Lower lobe of right lung (tissue), 2 donors: ENCODE measurements around the gene FAM13B. TPM values are rescaled to one million over a fixed set of nuclear protein-coding genes. Genes with fewer than 3 reads are reported as not detected.
"Not testable (repeated sequence)": the region's sequence is repeated elsewhere in the genome, so short reads cannot be mapped to it uniquely, and the experiment has no call there.

Experiments
- ATAC-seq, 2 donors: fragments of 200-7000 bp; cut with Tn5 transposase; one replicate each; pipeline ENCODE4 v1.9.1; 2020 to 2022; ENCODE audit warnings: mild to moderate bottlenecking in 2 of 2, moderate library complexity in 2 of 2
- DNase-seq: peaks from one replicate; pipeline ENCODE4 v3.0.0-alpha.2; 2020
- H3K27ac ChIP-seq: fragments of 200-600 bp; one replicate; pipeline ENCODE4 v1.8.0; 2022
- H3K27me3 ChIP-seq: fragments of 200-600 bp; one replicate; pipeline ENCODE4 v1.8.0; 2022; ENCODE audit warnings: low read depth
- H3K36me3 ChIP-seq: fragments of 200-600 bp; one replicate; pipeline ENCODE4 v1.8.0; 2022; ENCODE audit warnings: mild to moderate bottlenecking
- H3K4me1 ChIP-seq: fragments of 200-600 bp; one replicate; pipeline ENCODE4 v1.8.0; 2022
- H3K4me3 ChIP-seq: fragments of 200-600 bp; one replicate; pipeline ENCODE4 v1.8.0; 2022; ENCODE audit warnings: mild to moderate bottlenecking
- H3K9me3 ChIP-seq: fragments of 200-600 bp; one replicate; pipeline ENCODE4 v1.8.0; 2022
- intact Hi-C: fragments of 100-400 bp; cut with DNase I; formaldehyde crosslinking; loops from one replicate; pipeline ENCODE4 v1.11.0; 2022
- total RNA-seq: library from RNA; stranded (reverse); fragmentation: NEBNext Ultra II Directional; extraction: Animal tissue kit (Norgen Biotek cat#: 25700); gene quantifications from one replicate; pipeline ENCODE4 v1.2.1, GENCODE V29; 2021
- TF ChIP-seq, protein P1 (sequence below): fragments of 200-600 bp; IDR thresholded peaks from one replicate; pipeline ENCODE4 v1.8.0; 2022; ENCODE audit warnings: antibody characterized with exemption, mild to moderate bottlenecking
- donor health status: DM: no; HTN: yes; CAD: no; lungs with severe emphysema.

Gene FAM13B
- total RNA-seq, 1 donor from 2014 or later, result 42.9 TPM

DNA sequence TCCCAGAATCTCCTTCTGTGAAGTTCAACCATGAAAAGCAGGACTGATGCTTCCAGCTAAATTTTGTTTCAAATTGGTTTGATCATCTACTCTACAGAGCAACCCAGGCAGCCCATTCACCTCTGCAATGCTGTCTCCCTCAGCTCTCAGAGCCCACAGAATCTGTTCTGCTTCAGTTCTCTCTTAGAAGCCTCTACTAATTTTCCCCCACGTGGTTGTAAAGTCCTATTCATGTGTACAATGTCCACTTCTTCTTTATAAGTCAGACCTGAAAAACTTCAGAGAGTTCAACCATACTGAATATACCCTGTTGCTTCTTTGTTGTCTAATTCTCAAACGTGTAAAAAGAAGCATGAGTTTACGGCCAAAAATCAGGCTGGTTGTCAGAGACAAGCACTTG is 21.3 kb upstream of the FAM13B start:
- intact Hi-C loops, result no loop called here
- Histone ChIP-seq H3K27ac (no peak overlapping the region), H3K9me3 (no peaks in the 10 kb centered on the region), H3K36me3 (no peaks in the 10 kb centered on the region), H3K4me3 (no peak overlapping the region), H3K4me1 (no peaks in the 10 kb centered on the region), H3K27me3 (no peaks in the 10 kb centered on the region)
- TF ChIP-seq, protein P1, sequence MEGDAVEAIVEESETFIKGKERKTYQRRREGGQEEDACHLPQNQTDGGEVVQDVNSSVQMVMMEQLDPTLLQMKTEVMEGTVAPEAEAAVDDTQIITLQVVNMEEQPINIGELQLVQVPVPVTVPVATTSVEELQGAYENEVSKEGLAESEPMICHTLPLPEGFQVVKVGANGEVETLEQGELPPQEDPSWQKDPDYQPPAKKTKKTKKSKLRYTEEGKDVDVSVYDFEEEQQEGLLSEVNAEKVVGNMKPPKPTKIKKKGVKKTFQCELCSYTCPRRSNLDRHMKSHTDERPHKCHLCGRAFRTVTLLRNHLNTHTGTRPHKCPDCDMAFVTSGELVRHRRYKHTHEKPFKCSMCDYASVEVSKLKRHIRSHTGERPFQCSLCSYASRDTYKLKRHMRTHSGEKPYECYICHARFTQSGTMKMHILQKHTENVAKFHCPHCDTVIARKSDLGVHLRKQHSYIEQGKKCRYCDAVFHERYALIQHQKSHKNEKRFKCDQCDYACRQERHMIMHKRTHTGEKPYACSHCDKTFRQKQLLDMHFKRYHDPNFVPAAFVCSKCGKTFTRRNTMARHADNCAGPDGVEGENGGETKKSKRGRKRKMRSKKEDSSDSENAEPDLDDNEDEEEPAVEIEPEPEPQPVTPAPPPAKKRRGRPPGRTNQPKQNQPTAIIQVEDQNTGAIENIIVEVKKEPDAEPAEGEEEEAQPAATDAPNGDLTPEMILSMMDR, result no peak
- no peak for DNase-seq
- ATAC-seq, result no peak

DNA sequence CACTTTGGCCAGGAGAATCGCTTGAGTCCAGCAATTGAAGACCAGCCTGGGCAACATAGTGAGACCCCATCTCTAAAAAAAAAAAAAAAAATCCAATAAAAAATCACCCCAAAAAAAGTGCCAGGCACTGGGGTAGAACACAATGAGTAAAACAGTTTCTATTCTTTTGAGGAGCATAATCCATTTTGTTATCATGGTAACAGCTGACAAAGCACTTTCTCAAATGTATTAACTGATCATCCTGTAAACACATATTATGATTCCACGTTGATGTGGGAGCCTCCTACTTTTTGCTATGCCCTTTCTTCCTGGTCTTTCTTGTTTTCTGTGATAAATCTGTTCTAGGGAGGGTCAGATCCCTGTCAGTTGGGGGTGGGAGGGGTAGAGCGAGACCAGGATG is 20.7 kb upstream of the FAM13B start:
- TF ChIP-seq, protein P1, result no peak
- Histone ChIP-seq H3K4me1 (no peaks in the 10 kb centered on the region), H3K4me3 (no peak overlapping the region), H3K27me3 (no peaks in the 10 kb centered on the region), H3K27ac (no peak overlapping the region), H3K36me3 (no peaks in the 10 kb centered on the region), H3K9me3 (no peaks in the 10 kb centered on the region)
- ATAC-seq (no peak), DNase-seq (no peak)
- intact Hi-C loops, result no loop called here

DNA sequence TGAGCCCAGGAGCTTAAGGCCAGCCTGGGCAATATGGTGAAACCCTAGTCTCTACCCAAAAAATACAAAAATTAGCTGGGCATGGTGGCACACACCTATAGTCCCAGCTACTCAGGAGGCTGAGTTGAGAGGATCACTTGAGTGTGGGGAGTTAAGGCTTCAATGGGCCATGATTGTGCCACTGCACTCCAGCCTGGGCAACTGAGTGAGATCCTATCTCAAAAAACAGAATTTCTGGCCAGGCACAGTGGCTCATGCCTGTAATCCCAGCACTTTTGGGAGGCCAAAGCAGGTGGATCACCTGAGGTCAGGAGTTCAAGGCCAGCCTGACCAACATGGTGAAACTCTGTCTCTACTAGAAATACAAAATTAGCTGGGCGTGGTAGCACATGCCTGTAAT is 19.8 kb upstream of the FAM13B start:
- DNase-seq, intact Hi-C loops, H3K4me3 ChIP-seq, H3K4me1 ChIP-seq, H3K27ac ChIP-seq, ATAC-seq, H3K27me3 ChIP-seq, H3K9me3 ChIP-seq, H3K36me3 ChIP-seq: not testable (repeated sequence)

DNA sequence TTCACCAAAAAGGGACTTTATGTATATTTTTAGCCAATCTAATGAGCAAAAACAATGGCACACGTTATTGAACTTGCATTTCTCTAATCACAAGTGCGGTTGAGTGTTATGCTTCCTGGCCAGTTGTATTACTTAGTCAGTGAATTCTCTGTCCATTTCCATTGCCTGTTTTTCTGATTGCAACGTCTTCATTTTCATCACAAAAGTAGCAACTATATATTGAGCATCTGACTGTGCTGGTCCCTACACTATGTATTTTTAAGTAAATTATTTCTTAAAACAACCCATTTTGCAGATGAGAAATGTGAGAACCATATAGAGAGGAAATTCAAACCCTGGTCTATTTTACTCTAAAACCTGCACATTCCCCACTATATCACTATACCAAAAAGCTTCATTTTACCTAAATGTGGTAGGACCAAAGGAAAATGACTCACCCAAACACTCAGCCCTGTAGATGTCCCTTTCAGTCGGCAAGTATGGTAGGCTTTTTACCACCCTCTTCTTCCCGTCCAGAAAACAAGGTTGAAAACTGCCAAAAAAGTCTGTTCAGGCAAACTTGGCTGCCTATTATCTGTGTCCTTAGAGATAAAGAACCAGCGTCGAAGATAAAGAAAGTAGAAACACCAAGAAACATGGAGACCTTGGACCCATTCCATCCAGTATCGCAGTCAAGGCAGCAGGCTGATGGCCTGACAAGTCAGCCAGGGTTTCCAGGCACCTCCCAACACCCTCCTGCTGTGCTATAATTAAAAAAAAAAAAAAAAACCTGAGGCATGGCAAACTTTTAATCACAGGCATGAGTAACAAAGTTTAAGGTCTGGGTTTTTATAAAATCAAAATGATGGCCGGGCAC is 18.8 kb upstream of the FAM13B start:
- H3K27ac ChIP-seq, result no peak overlapping the region
- H3K4me1 ChIP-seq, result no peaks in the 10 kb centered on the region
- no peak for ATAC-seq
- no peaks in the 10 kb centered on the region for H3K36me3 ChIP-seq
- DNase-seq, result no peak
- no peaks in the 10 kb centered on the region for H3K27me3 ChIP-seq
- no peak overlapping the region for H3K4me3 ChIP-seq
- intact Hi-C loops, result no loop called here
- TF ChIP-seq, protein P1, result no peak
- H3K9me3 ChIP-seq, result no peaks in the 10 kb centered on the region

DNA sequence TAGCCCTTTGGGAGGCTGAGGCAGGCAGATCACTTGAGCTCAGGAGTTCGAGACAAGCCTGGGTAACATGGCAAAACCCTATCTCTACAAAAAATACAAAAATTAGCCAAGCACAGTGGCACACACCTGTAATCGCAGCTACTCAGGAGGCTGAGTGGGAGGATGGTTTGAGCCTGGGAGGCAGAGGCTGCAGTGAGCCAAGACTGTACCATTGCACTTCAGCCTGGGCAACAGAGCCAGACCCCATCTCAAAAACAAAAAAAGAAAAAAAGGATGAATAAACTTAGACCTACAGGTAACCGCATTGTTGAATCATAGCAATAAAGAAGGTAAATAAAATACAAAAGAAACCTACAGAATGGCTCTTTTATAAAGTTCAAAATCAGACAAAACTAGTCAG is 12.4 kb upstream of the FAM13B start:
- H3K27ac ChIP-seq, H3K4me1 ChIP-seq, H3K4me3 ChIP-seq, H3K27me3 ChIP-seq, ATAC-seq, H3K9me3 ChIP-seq, intact Hi-C loops, H3K36me3 ChIP-seq, DNase-seq: not testable (repeated sequence)

DNA sequence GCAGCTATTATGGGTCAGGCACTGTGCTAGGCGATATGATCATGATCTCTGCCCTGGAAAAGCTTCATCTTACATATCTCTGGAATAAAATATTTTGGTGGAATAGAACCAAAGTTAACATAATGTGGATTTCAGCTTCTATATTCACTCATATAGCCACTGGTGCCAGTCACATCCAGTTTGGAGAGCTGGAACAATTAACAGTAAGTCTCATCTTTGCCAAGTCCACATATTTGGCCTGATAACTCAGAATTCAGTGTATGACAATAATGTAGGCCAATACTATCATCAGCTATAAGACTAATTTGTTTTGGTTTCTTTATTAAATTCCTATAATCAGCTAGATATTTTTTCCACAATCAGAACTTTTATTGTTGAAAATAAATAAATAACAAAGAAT is 5.9 kb upstream of the FAM13B start:
- H3K9me3 ChIP-seq, result no peaks in the 10 kb centered on the region
- no peak overlapping the region for H3K4me3 ChIP-seq
- DNase-seq (no peak), ATAC-seq (no peak)
- H3K36me3 ChIP-seq, result no peaks in the 10 kb centered on the region
- peaks cover 4% of the 10 kb centered on the region for H3K4me1 ChIP-seq
- H3K27ac ChIP-seq, result no peak overlapping the region
- H3K27me3 ChIP-seq, result no peaks in the 10 kb centered on the region
- intact Hi-C loops, result no loop called here
- TF ChIP-seq, protein P1, result no peak
